ENCODE data around the gene C11orf97. TPM values are rescaled to one million over a fixed set of nuclear protein-coding genes. Genes with fewer than 3 reads are reported as not detected.

The C11orf97 gene
- total and polyA plus RNA-seq, 2 of the 13 experiments (the other 11 are each of a cell fraction or from before 2014, with no cell fraction given), result 0.35 TPM; not detected in 1

- TF ChIP-seq POLR2G (IDR thresholded peaks at IDR 0.05; ENCODE audit: low read depth, low read length) (peak; percentile 79), ZNF652 (CRISPR knock-in tag; IDR thresholded peaks at IDR 0.05; ENCODE audit: borderline replicate concordance, low read depth) (no peak), SETDB1 (CRISPR knock-in tag; IDR thresholded peaks at IDR 0.05; ENCODE audit: borderline replicate concordance) (no peak), RXRA (CRISPR knock-in tag; IDR thresholded peaks at IDR 0.05) (no peak), NPAS2 (CRISPR knock-in tag; IDR thresholded peaks at IDR 0.05; ENCODE audit: borderline replicate concordance) (no peak), ZC3H13 (CRISPR knock-in tag; IDR thresholded peaks at IDR 0.05) (no peak), HDAC1 (CRISPR knock-in tag; IDR thresholded peaks at IDR 0.05) (peak; percentile 67; the same call in 1 of the 2 replicates), RNF2 (conservative IDR thresholded peaks at IDR 0.05; ENCODE audit: low read depth) (peak; percentile 49; the same call in 1 of the 2 replicates), HNRNPUL1 (IDR thresholded peaks at IDR 0.05; ENCODE audit: low read depth, low read length) (no peak), ZNF75D (CRISPR knock-in tag; IDR thresholded peaks at IDR 0.05; ENCODE audit: borderline replicate concordance) (no peak), ZFP37 (CRISPR knock-in tag; IDR thresholded peaks at IDR 0.05; ENCODE audit: borderline replicate concordance) (no peak), GATAD2A (CRISPR knock-in tag; IDR thresholded peaks at IDR 0.05) (no peak), ZBTB14 (CRISPR knock-in tag; IDR thresholded peaks at IDR 0.05) (no peak), ZNF672 (CRISPR knock-in tag; IDR thresholded peaks at IDR 0.05) (no peak), SIX1 (CRISPR knock-in tag; IDR thresholded peaks at IDR 0.05; ENCODE audit: borderline replicate concordance) (no peak), ZNF607 (CRISPR knock-in tag; IDR thresholded peaks at IDR 0.05; ENCODE audit: borderline replicate concordance) (0 out of 2 replicates have a peak, but pooled peaks have one; percentile 60), ZNF431 (CRISPR knock-in tag; IDR thresholded peaks at IDR 0.05; ENCODE audit: borderline replicate concordance, low read depth) (0 out of 2 replicates have a peak, but pooled peaks have one; percentile 49), IRX3 (CRISPR knock-in tag; IDR thresholded peaks at IDR 0.05; ENCODE audit: borderline replicate concordance, low read depth) (no peak), ZNF460 (CRISPR knock-in tag; IDR thresholded peaks at IDR 0.05; ENCODE audit: borderline replicate concordance) (no peak), SNAPC2 (CRISPR knock-in tag; IDR thresholded peaks at IDR 0.05) (no peak), POLR2A (IDR thresholded peaks at IDR 0.05; ENCODE audit: insufficient read depth in 1 of 2, low read depth in 2 of 2, low read length in 2 of 2) (peak; percentile 63 to 81), HOMEZ (CRISPR knock-in tag; IDR thresholded peaks at IDR 0.05; ENCODE audit: low read depth) (peak; percentile 96; the same call in 1 of the 2 replicates), ZNF512 (CRISPR knock-in tag; IDR thresholded peaks at IDR 0.05) (no peak), ZSCAN12 (CRISPR knock-in tag; IDR thresholded peaks at IDR 0.05) (no peak), ZNF747 (CRISPR knock-in tag; IDR thresholded peaks at IDR 0.05; ENCODE audit: borderline replicate concordance) (0 out of 2 replicates have a peak, but pooled peaks have one; percentile 8), ZNF777 (CRISPR knock-in tag; IDR thresholded peaks at IDR 0.05) (no peak), BCL6 (CRISPR knock-in tag; IDR thresholded peaks at IDR 0.05) (no peak), SCMH1 (CRISPR knock-in tag; IDR thresholded peaks at IDR 0.05; ENCODE audit: borderline replicate concordance) (no peak)
Measured at GRCh38 chr11:94493281-94494125, 18.8 kb upstream of the C11orf97 start, which contains the start of the genes ANKRD49 and MRE11 (continued).

Measured in HepG2 (cell line).